Astrocyte (in vitro differentiated cells and primary cell): ENCODE results near the gene RNASE9. TPM values are rescaled to one million over a fixed set of nuclear protein-coding genes. Genes with fewer than 3 reads are reported as not detected.
A peak's percentile ranks its signal among the peaks of the same experiment; 100 is the strongest.

Experiments
- DNase-seq: peaks from one replicate; pipeline ENCODE4 v3.0.0-alpha.2; 2010; ENCODE audit warnings: low read depth
- FAIRE-seq: peaks from 2 replicates; lab custom pipeline; 2011; peaks lifted over from hg19 to GRCh38; lab: Jason Lieb, UNC
- H2AFZ ChIP-seq: 2 replicates; pipeline ENCODE4 v1.6.0; 2012; ENCODE audit warnings: low read depth, low read length, inconsistent platforms
- H3K27ac ChIP-seq: 2 replicates; pipeline ENCODE4 v1.5.1; 2011; ENCODE audit warnings: low read depth, low read length, inconsistent platforms
- H3K27me3 ChIP-seq: 2 replicates; pipeline ENCODE4 v1.6.0; 2011; ENCODE audit warnings: low read length, inconsistent platforms; ENCODE audit not compliant: insufficient read depth
- H3K36me3 ChIP-seq: 2 replicates; pipeline ENCODE4 v1.5.1; 2011; ENCODE audit warnings: low read length, inconsistent platforms; ENCODE audit not compliant: insufficient read depth
- H3K4me1 ChIP-seq: 2 replicates; pipeline ENCODE4 v1.5.1; 2011; ENCODE audit warnings: low read length, inconsistent platforms; ENCODE audit not compliant: insufficient read depth
- H3K4me2 ChIP-seq: 2 replicates; pipeline ENCODE4 v1.6.0; 2012; ENCODE audit warnings: low read length, inconsistent platforms
- H3K4me3 ChIP-seq: 2 replicates; pipeline ENCODE4 v1.5.1; 2011; ENCODE audit warnings: low read depth, mild to moderate bottlenecking, low read length, inconsistent platforms; ENCODE audit not compliant: insufficient read depth
- H3K79me2 ChIP-seq: 2 replicates; pipeline ENCODE4 v1.6.0; 2012; ENCODE audit warnings: mild to moderate bottlenecking, low read length, inconsistent platforms; ENCODE audit not compliant: insufficient read depth
- H3K9ac ChIP-seq: 2 replicates; pipeline ENCODE4 v1.6.0; 2012; ENCODE audit warnings: mild to moderate bottlenecking, low read length, inconsistent platforms
- H3K9me3 ChIP-seq: 2 replicates; pipeline ENCODE4 v1.5.1; 2012; ENCODE audit warnings: low read depth, mild to moderate bottlenecking, low read length, inconsistent platforms; ENCODE audit not compliant: insufficient read depth
- H4K20me1 ChIP-seq: 2 replicates; pipeline ENCODE4 v1.6.0; 2012; ENCODE audit warnings: low read length, inconsistent platforms; ENCODE audit not compliant: insufficient read depth
- H3K27ac Mint-ChIP-seq: one replicate; pipeline ENCODE4 v1.8.0; 2021; ENCODE audit warnings: mild to moderate bottlenecking, mixed read lengths; ENCODE audit not compliant: unreplicated experiment
- H3K27me3 Mint-ChIP-seq: one replicate; pipeline ENCODE4 v1.8.0; 2021; ENCODE audit warnings: low read depth, mixed read lengths; ENCODE audit not compliant: unreplicated experiment
- H3K36me3 Mint-ChIP-seq: one replicate; pipeline ENCODE4 v1.8.0; 2021; ENCODE audit warnings: low read depth, mixed read lengths; ENCODE audit not compliant: unreplicated experiment
- H3K4me1 Mint-ChIP-seq: one replicate; pipeline ENCODE4 v1.8.0; 2021; ENCODE audit warnings: low read depth, mixed read lengths; ENCODE audit not compliant: unreplicated experiment
- H3K4me3 Mint-ChIP-seq: one replicate; pipeline ENCODE4 v1.8.0; 2021; ENCODE audit warnings: mild to moderate bottlenecking, moderate library complexity, mixed read lengths; ENCODE audit not compliant: unreplicated experiment
- H3K9me3 Mint-ChIP-seq: one replicate; pipeline ENCODE4 v1.8.0; 2021; ENCODE audit warnings: mild to moderate bottlenecking, mixed read lengths; ENCODE audit not compliant: unreplicated experiment
- CTCF ChIP-seq: IDR thresholded peaks from 2 replicates; pipeline ENCODE4 v1.5.1; 2011; ENCODE audit warnings: low read depth, mild to moderate bottlenecking, inconsistent platforms, low read length, moderate library complexity; ENCODE audit not compliant: insufficient read depth
- EZH2 ChIP-seq: IDR thresholded peaks from 2 replicates; pipeline ENCODE4 v1.6.1; 2012; ENCODE audit warnings: mild to moderate bottlenecking, low read length, inconsistent platforms; ENCODE audit not compliant: insufficient read depth
- total RNA-seq: library from RNA; stranded (reverse); gene quantifications from 2 replicates; pipeline ENCODE4 v1.2.1, GENCODE V29; 2021

The RNASE9 gene
- total RNA-seq, 1 donor from 2014 or later = not detected

DNA sequence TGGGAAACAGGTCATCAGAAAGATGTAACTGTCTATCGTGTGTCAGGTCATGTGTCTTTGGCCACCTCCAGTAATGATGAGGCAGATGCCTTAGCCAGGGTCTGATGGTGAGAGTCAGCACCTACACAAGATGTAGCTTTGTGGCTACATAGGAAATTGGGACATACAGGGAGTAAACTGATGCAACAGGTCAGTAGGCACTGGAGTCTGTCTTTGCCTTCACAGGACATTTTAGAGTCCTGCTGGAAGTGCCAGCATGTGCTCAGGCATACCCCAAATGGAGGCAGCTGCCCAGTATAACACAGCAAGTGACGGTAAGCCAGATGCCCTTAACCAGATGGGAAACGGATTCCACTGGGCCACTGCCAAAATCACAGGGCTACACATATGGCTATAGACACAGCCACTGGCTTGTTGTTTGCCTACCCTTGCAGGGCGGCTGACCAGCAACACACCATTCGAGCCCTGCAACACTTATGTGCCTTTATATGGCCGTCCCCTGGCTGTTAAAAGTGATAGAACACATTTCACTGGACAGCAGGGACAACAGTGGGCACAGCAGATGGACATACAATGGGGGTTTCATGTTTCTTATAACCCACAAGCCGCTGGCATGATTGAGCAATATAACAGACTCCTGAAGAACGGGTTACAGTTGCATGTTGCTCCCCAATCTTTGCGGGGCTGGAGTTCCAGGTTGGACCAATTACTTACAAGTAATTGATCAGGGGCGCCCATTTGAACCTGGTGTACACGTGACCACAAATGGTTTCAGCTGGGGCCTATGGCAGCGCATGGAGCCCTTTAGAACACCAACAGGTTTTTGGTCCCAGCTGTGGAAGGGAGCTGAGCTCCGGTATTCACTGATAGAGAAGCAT, 43.2 kb upstream of the RNASE9 start:
- Histone ChIP-seq H4K20me1 (no peaks in the 10 kb centered on the region), H3K27me3 (no peaks in the 10 kb centered on the region), H3K4me2 (no peak overlapping the region), H3K4me3 (no peak overlapping the region), H3K9me3 (no peaks in the 10 kb centered on the region), H2AFZ (no peak overlapping the region), H3K4me1 (no peaks in the 10 kb centered on the region), H3K9ac (no peak overlapping the region), H3K36me3 (no peaks in the 10 kb centered on the region), H3K79me2 (no peaks in the 10 kb centered on the region), H3K27ac (no peak overlapping the region)
- Mint-ChIP-seq H3K27ac (no peak overlapping the region), H3K9me3 (no peaks in the 10 kb centered on the region), H3K36me3 (no peaks in the 10 kb centered on the region), H3K27me3 (peaks cover 7% of the 10 kb centered on the region), H3K4me3 (no peak overlapping the region), H3K4me1 (no peaks in the 10 kb centered on the region)
- FAIRE-seq (no peak), DNase-seq (no peak)
- TF ChIP-seq CTCF (no peak), EZH2 (no peak)

DNA sequence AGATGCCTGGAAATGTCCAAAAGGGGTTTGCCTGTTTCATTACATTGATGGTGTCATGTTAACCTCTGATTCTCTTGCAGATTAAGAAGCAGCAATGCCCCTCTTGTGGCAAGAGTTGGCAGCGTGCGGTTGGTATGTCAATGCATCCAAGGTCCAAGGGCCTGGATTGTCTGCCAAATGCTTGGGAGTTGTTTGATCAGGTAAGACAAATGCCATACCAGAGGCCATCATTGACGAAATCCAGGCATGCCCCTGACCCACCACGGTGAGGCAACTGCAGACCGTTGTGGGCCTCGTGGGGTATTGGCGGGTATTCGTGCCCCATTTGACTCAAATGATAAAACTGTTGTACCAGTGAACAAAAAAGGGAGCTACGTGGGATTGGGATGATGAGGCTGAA, 41.7 kb upstream of the RNASE9 start:
- H3K79me2 ChIP-seq = no peaks in the 10 kb centered on the region
- peaks cover 7% of the 10 kb centered on the region for H3K27me3 Mint-ChIP-seq
- H3K4me3 Mint-ChIP-seq = peak overlapping the region; percentile 23
- H3K4me1 ChIP-seq = no peaks in the 10 kb centered on the region
- DNase-seq (no peak), FAIRE-seq (no peak)
- no peak overlapping the region for H3K4me3 ChIP-seq
- H2AFZ ChIP-seq = no peak overlapping the region
- no peaks in the 10 kb centered on the region for H3K36me3 Mint-ChIP-seq
- no peaks in the 10 kb centered on the region for H3K27me3 ChIP-seq
- no peak for TF ChIP-seq EZH2
- TF ChIP-seq CTCF = no peak
- no peak overlapping the region for H3K27ac ChIP-seq
- no peak overlapping the region for H3K4me2 ChIP-seq
- no peaks in the 10 kb centered on the region for H4K20me1 ChIP-seq
- no peaks in the 10 kb centered on the region for H3K4me1 Mint-ChIP-seq
- H3K9me3 Mint-ChIP-seq = no peaks in the 10 kb centered on the region
- H3K27ac Mint-ChIP-seq = no peak overlapping the region
- no peaks in the 10 kb centered on the region for H3K36me3 ChIP-seq
- H3K9me3 ChIP-seq = no peaks in the 10 kb centered on the region
- H3K9ac ChIP-seq = no peak overlapping the region

DNA sequence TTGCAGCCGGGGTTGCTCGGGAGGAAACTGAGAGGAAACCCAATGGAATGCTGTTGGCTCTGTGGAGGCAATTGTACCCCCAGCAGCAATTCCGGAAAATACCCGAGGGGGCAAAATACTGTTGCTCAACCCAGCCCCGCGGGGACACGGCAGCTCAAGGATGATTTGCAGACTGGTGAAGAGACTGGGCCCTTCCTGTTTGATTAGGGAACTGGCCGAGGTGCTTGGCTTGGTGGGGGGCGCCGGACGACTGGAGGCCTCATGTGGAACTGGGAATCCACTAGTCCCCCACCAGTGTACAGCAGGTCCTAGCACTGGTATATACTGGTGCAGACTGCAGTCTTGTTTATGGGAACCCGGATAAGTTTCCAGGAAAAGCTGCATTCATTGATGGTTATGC, 40.7 kb upstream of the RNASE9 start:
- H3K4me3 Mint-ChIP-seq = no peak overlapping the region
- no peak overlapping the region for H3K27ac Mint-ChIP-seq
- Histone ChIP-seq H3K4me2 (no peak overlapping the region), H4K20me1 (no peaks in the 10 kb centered on the region), H3K9ac (no peak overlapping the region), H3K27me3 (no peaks in the 10 kb centered on the region), H3K4me1 (no peaks in the 10 kb centered on the region), H3K79me2 (no peaks in the 10 kb centered on the region), H2AFZ (no peak overlapping the region), H3K27ac (no peak overlapping the region), H3K4me3 (no peak overlapping the region), H3K36me3 (no peaks in the 10 kb centered on the region), H3K9me3 (no peaks in the 10 kb centered on the region)
- no peaks in the 10 kb centered on the region for H3K9me3 Mint-ChIP-seq
- FAIRE-seq = no peak
- H3K4me1 Mint-ChIP-seq = no peaks in the 10 kb centered on the region
- H3K27me3 Mint-ChIP-seq = peaks cover 7% of the 10 kb centered on the region
- no peak for TF ChIP-seq CTCF
- TF ChIP-seq EZH2 = no peak
- no peak for DNase-seq
- peaks cover 2% of the 10 kb centered on the region for H3K36me3 Mint-ChIP-seq
